Cardiac muscle cell (in vitro differentiated cells and primary cell): ENCODE data around the gene SRPK1. TPM values are rescaled to one million over a fixed set of nuclear protein-coding genes. Genes with fewer than 3 reads are reported as not detected.

Source experiments
- DNase-seq, 2 donors: peaks; one replicate each; pipeline versions ENCODE4 v3.0.0 to v3.0.0-alpha.2; 2010 to 2017; ENCODE audit warnings: low read depth in 1 of 2, low spot score in 1 of 2
- H3K27ac ChIP-seq: fragments of 200-600 bp; sonication (generic); 2 replicates; pipeline ENCODE4 v1.5.1; 2016
- H3K27me3 ChIP-seq: fragments of 200-600 bp; sonication (generic); 2 replicates; pipeline ENCODE4 v1.6.0; 2016; ENCODE audit warnings: control low read depth
- H3K36me3 ChIP-seq: fragments of 200-600 bp; sonication (generic); 2 replicates; pipeline ENCODE4 v1.5.1; 2016; ENCODE audit warnings: control low read depth
- H3K4me1 ChIP-seq: fragments of 200-600 bp; sonication (generic); 2 replicates; pipeline ENCODE4 v1.8.1; 2017; ENCODE audit warnings: low read depth, mild to moderate bottlenecking, mixed run types
- H3K4me3 ChIP-seq: fragments of 200-600 bp; sonication (generic); 2 replicates; pipeline ENCODE4 v1.5.1; 2016; ENCODE audit warnings: mild to moderate bottlenecking
- H3K9me3 ChIP-seq: fragments of 200-600 bp; sonication (generic); 2 replicates; pipeline ENCODE4 v1.5.1; 2017; ENCODE audit warnings: low read depth, mild to moderate bottlenecking, control low read depth
- CTCF ChIP-seq: IDR thresholded peaks from 2 replicates; pipeline ENCODE4 v1.5.1; 2012; ENCODE audit warnings: low read depth, mild to moderate bottlenecking, low read length
- polyA plus RNA-seq: library from polyadenylated mRNA; unstranded; fragments of >200 nt; fragmentation: Nextera tagmentation; extraction: Ambion mirVana; gene quantifications from 2 replicates; pipeline ENCODE4 v1.2.1, GENCODE V29; 2016
- total RNA-seq: library from RNA; depleted of rRNA; stranded (reverse); fragments of >200 nt; gene quantifications from 2 replicates; pipeline ENCODE4 v1.2.3, GENCODE V29; 2016

SRPK1 gene
- total RNA-seq: 52.0 and 54.5 TPM in 2 replicates
- 37.6 and 50.6 TPM in 2 replicates for polyA plus RNA-seq

- Histone ChIP-seq H3K4me1 (peaks cover 24% of the 10 kb centered on the region), H3K9me3 (no peaks in the 10 kb centered on the region), H3K27me3 (no peaks in the 10 kb centered on the region), H3K36me3 (no peaks in the 10 kb centered on the region), H3K4me3 (peak within 1 kb of the TSS; percentile 80), H3K27ac (peak within 1 kb of the TSS; percentile 49)
- DNase-seq: peak; percentile 86 to 92
- no peak for TF ChIP-seq CTCF
These were observed at the start of gene SRPK1 for GRCh38 chr6:35920793-35921732. SRPK1 (minus strand) TSS chr6:35921098; CDS start chr6:35921056, 42 bp downstream.

- H3K4me1 ChIP-seq: no peaks in the 10 kb centered on the region
- no peaks in the 10 kb centered on the region for H3K36me3 ChIP-seq
- no peak overlapping the region for H3K27ac ChIP-seq
- H3K27me3 ChIP-seq: no peaks in the 10 kb centered on the region
- H3K4me3 ChIP-seq: no peak overlapping the region
- no peak for TF ChIP-seq CTCF
- DNase-seq: peak in 1 of 2 donors; percentile 82
- H3K9me3 ChIP-seq: no peaks in the 10 kb centered on the region
These were observed 49.3 kb upstream of the SRPK1 start for GRCh38 chr6:35970181-35970580.

GRCh38 chr6:35969646-35970045 lies 48.7 kb upstream of the SRPK1 start:
- Histone ChIP-seq H3K4me1 (no peaks in the 10 kb centered on the region), H3K4me3 (no peak overlapping the region), H3K27me3 (no peaks in the 10 kb centered on the region), H3K27ac (no peak overlapping the region), H3K36me3 (no peaks in the 10 kb centered on the region), H3K9me3 (no peaks in the 10 kb centered on the region)
- no peak for TF ChIP-seq CTCF
- no peak for DNase-seq

GRCh38 chr6:35968821-35969220 lies 47.9 kb upstream of the SRPK1 start:
- no peak for DNase-seq
- no peaks in the 10 kb centered on the region for H3K9me3 ChIP-seq
- no peak for TF ChIP-seq CTCF
- no peaks in the 10 kb centered on the region for H3K27me3 ChIP-seq
- H3K4me1 ChIP-seq: no peaks in the 10 kb centered on the region
- H3K4me3 ChIP-seq: no peak overlapping the region
- H3K36me3 ChIP-seq: no peaks in the 10 kb centered on the region
- H3K27ac ChIP-seq: no peak overlapping the region

GRCh38 chr6:35967076-35967774 lies 46.3 kb upstream of the SRPK1 start:
- H3K36me3 ChIP-seq: no peaks in the 10 kb centered on the region
- H3K27me3 ChIP-seq: no peaks in the 10 kb centered on the region
- no peak overlapping the region for H3K27ac ChIP-seq
- H3K4me3 ChIP-seq: no peak overlapping the region
- TF ChIP-seq CTCF: no peak
- no peaks in the 10 kb centered on the region for H3K4me1 ChIP-seq
- DNase-seq: no peak
- H3K9me3 ChIP-seq: no peaks in the 10 kb centered on the region
